HT-29 (cell line): Measurements from ENCODE around the gene MDK. TPM values are rescaled to one million over a fixed set of nuclear protein-coding genes. Genes with fewer than 3 reads are reported as not detected.

Experiments used
- DNase-seq: peaks from one replicate; pipeline ENCODE4 v3.0.0-alpha.2; 2015; ENCODE audit warnings: low spot score
- total RNA-seq: library from RNA; depleted of rRNA; stranded (reverse); fragments of >200 nt; shearing (Covaris generic); gene quantifications from 2 replicates; pipeline ENCODE4 v1.2.3, GENCODE V29; 2014

The MDK gene
- total RNA-seq, 1 experiment from 2014 or later, result 110 TPM

GRCh38 chr11:46402957-46403902, 21.8 kb downstream of the MDK start:
- no peak for DNase-seq

GRCh38 chr11:46404476-46405017, 23.1 kb downstream of the MDK start:
- DNase-seq, result no peak

GRCh38 chr11:46407635-46408034, 26.2 kb downstream of the MDK start:
- DNase-seq, result no peak

- DNase-seq, result no peak
Observed at GRCh38 chr11:46408407-46408986, 27.0 kb downstream of the MDK start.

GRCh38 chr11:46410021-46410420, 28.6 kb downstream of the MDK start:
- peak; percentile 25 for DNase-seq

- DNase-seq, result peak; percentile 81
Observed at GRCh38 chr11:46413760-46414465, 32.4 kb downstream of the MDK start.

- no peak for DNase-seq
Observed at GRCh38 chr11:46414466-46414796, 33.0 kb downstream of the MDK start.

- no peak for DNase-seq
Observed at GRCh38 chr11:46414879-46415278, 33.4 kb downstream of the MDK start.

- no peak for DNase-seq
Observed at GRCh38 chr11:46417711-46418110, 36.2 kb downstream of the MDK start.

- DNase-seq, result no peak
Observed at GRCh38 chr11:46418751-46419150, 37.3 kb downstream of the MDK start.

- DNase-seq, result no peak
Observed at GRCh38 chr11:46420513-46420912, 39.0 kb downstream of the MDK start.

GRCh38 chr11:46421257-46421880, 39.9 kb downstream of the MDK start:
- DNase-seq, result no peak

GRCh38 chr11:46422588-46422987, 41.1 kb downstream of the MDK start:
- no peak for DNase-seq

GRCh38 chr11:46426233-46426991, 44.9 kb downstream of the MDK start:
- no peak for DNase-seq

GRCh38 chr11:46427364-46427763, 45.9 kb downstream of the MDK start:
- DNase-seq, result no peak

- no peak for DNase-seq
Observed at GRCh38 chr11:46429717-46430116, 48.2 kb downstream of the MDK start.

- DNase-seq, result no peak
Observed at GRCh38 chr11:46431211-46431610, 49.7 kb downstream of the MDK start.
